ENCODE data around the gene RRP1. TPM values are rescaled to one million over a fixed set of nuclear protein-coding genes. Genes with fewer than 3 reads are reported as not detected.

RRP1 gene
- total RNA-seq, 1 experiment from 2014 or later, result 36.4 TPM

GRCh38 chr21:43775795-43776430 is 13.5 kb upstream of the RRP1 start, which contains the start of gene CSTB:
Gene CSTB, minus strand, starts transcription at chr21:43776308. Its CDS starts 39 bp downstream, at chr21:43776269.
- peak; percentile 62 for DNase-seq (ENCODE audit: low spot score)

- no peak for DNase-seq (ENCODE audit: low spot score)
These were observed 11.4 kb upstream of the RRP1 start for GRCh38 chr21:43777953-43778352.

GRCh38 chr21:43778469-43779335 is 10.7 kb upstream of the RRP1 start:
- peak; percentile 37 for DNase-seq (ENCODE audit: low spot score)

GRCh38 chr21:43779660-43780059 is 9.7 kb upstream of the RRP1 start:
- DNase-seq (ENCODE audit: low spot score), result no peak

GRCh38 chr21:43781846-43782245 is 7.5 kb upstream of the RRP1 start:
- DNase-seq (ENCODE audit: low spot score), result no peak

GRCh38 chr21:43782431-43783097 is 6.8 kb upstream of the RRP1 start:
- peak; percentile 41 for DNase-seq (ENCODE audit: low spot score)

GRCh38 chr21:43783098-43783700 is 6.2 kb upstream of the RRP1 start:
- no peak for DNase-seq (ENCODE audit: low spot score)

- DNase-seq (ENCODE audit: low spot score), result no peak
These were observed 4.2 kb upstream of the RRP1 start for GRCh38 chr21:43785134-43785533.

GRCh38 chr21:43786300-43786806 is 3.0 kb upstream of the RRP1 start:
- DNase-seq (ENCODE audit: low spot score), result no peak

GRCh38 chr21:43786807-43787440 is 2.5 kb upstream of the RRP1 start:
- DNase-seq (ENCODE audit: low spot score), result no peak

GRCh38 chr21:43790010-43790524 is 690 bp downstream of the RRP1 start:
- no peak for DNase-seq (ENCODE audit: low spot score)

- no peak for DNase-seq (ENCODE audit: low spot score)
These were observed 3.0 kb downstream of the RRP1 start for GRCh38 chr21:43792406-43792805.

GRCh38 chr21:43793243-43793642 is 3.9 kb downstream of the RRP1 start:
- DNase-seq (ENCODE audit: low spot score), result no peak

- no peak for DNase-seq (ENCODE audit: low spot score)
These were observed 4.9 kb downstream of the RRP1 start for GRCh38 chr21:43794311-43794710.

- no peak for DNase-seq (ENCODE audit: low spot score)
These were observed 5.5 kb downstream of the RRP1 start for GRCh38 chr21:43794857-43795256.

- DNase-seq (ENCODE audit: low spot score), result no peak
These were observed 8.0 kb downstream of the RRP1 start for GRCh38 chr21:43797415-43797814.

- DNase-seq (ENCODE audit: low spot score), result no peak
These were observed 8.7 kb downstream of the RRP1 start for GRCh38 chr21:43797925-43798715.

GRCh38 chr21:43799301-43799840 is 10.0 kb downstream of the RRP1 start:
- DNase-seq (ENCODE audit: low spot score), result no peak

GRCh38 chr21:43800124-43800523 is 10.7 kb downstream of the RRP1 start:
- DNase-seq (ENCODE audit: low spot score), result no peak

- DNase-seq (ENCODE audit: low spot score), result no peak
These were observed 11.2 kb downstream of the RRP1 start for GRCh38 chr21:43800566-43800965.

Measured in HT-29 (cell line).